NCI-H1694 (cell line): Measurements from ENCODE around the gene AURKAIP1.

Experiments
- DNase-seq: peaks from one replicate; lab custom pipeline; 2025; lab: John Stamatoyannopoulos, UW

The AURKAIP1 gene

DNA sequence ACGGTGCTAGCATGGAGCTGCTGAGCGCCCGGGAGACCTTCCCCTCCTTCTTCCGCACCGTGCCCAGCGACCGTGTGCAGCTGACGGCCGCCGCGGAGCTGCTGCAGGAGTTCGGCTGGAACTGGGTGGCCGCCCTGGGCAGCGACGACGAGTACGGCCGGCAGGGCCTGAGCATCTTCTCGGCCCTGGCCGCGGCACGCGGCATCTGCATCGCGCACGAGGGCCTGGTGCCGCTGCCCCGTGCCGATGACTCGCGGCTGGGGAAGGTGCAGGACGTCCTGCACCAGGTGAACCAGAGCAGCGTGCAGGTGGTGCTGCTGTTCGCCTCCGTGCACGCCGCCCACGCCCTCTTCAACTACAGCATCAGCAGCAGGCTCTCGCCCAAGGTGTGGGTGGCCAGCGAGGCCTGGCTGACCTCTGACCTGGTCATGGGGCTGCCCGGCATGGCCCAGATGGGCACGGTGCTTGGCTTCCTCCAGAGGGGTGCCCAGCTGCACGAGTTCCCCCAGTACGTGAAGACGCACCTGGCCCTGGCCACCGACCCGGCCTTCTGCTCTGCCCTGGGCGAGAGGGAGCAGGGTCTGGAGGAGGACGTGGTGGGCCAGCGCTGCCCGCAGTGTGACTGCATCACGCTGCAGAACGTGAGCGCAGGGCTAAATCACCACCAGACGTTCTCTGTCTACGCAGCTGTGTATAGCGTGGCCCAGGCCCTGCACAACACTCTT, 42.8 kb downstream of the AURKAIP1 start:
- no peak for DNase-seq

- DNase-seq: no peak
These were observed 43.7 kb downstream of the AURKAIP1 start, which contains the start of gene TAS1R3 for GRCh38 chr1:1331068-1331965. TAS1R3 (plus strand) TSS chr1:1331280; CDS start chr1:1331346, 66 bp downstream.

DNA sequence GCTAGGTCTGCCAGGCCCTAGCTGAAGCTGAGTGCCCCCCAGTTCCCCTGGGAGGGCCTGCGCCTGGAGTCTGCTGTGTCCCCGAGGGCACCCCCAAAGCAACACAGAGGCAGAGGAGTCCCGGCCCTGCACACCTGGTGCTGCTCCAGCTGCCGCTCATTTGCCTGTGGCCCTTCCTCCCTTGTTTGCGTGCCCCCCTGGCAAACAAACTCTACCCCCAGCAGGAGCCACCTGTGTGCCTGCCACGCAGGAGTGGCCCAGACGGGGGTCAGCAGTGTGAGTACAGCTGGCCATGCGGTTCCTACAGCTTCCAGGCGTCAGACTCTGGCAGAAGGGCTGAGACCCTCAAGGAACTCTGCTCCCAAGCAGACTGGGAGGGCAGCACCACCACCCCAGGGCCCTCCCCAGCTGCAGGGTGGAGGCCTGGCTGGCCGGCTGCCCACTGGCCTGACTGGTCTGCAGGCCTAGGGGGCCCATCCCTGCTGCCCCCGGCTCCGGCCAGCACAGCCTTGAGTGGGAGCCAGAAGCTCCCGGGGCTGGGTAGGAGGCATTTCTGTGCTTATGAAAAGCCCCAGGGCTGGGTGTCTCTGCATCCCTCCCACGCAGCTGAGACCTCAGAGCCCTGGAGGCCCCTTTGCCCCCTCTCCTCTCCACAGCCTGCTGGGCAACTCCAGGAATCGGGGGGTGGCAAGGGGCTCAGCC, 44.5 kb downstream of the AURKAIP1 start:
- DNase-seq: no peak

DNA sequence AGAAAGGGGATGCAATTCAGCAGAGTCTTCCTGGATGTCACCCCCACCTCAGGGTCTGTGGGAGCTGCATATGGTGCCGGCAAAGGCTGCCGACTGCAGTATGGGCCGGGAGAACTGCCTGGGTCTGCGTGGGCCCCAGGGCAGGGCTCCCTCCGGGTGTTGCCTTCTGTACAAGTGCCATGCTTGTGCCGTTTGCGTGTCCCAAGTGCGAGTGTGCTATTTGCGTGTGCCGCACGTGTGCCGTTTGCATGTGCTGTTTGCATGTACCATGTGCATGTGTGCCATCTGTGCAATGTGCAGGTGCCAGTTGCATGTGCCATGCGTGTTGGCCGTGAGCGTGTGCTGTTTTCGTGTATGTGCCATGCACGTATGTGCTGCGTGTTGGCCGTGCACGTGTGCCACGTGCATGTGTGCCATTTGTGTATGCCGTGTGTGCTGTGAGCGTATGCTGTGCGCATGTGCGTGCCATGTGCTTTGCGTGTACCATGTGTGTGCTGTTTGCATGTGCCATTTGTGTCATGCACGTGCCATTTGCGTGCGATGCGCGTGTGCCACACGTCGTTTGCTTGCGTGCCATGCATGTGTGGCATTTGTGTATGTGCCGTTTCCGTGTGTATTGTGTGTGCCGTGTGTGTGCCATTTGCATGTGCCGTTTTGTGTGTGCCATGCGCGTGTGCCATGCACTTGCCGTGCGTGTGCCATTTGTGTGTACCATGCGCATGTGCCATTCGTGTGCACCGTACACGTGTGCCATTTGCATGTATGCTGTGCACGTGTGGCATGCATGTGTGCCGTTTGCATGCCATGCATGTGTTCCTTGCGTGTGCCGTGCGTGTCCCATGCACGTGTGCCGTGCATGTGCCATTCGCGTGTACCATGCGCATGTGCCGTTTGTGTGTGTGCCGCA, 45.5 kb downstream of the AURKAIP1 start:
- no peak for DNase-seq

DNA sequence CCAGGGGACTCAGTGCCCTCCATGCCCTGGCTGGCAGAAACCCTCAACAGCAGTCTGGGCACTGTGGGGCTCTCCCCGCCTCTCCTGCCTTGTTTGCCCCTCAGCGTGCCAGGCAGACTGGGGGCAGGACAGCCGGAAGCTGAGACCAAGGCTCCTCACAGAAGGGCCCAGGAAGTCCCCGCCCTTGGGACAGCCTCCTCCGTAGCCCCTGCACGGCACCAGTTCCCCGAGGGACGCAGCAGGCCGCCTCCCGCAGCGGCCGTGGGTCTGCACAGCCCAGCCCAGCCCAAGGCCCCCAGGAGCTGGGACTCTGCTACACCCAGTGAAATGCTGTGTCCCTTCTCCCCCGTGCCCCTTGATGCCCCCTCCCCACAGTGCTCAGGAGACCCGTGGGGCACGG, 46.8 kb downstream of the AURKAIP1 start:
- no peak for DNase-seq

- DNase-seq: no peak
These were observed 47.7 kb downstream of the AURKAIP1 start for GRCh38 chr1:1327291-1327690.

DNA sequence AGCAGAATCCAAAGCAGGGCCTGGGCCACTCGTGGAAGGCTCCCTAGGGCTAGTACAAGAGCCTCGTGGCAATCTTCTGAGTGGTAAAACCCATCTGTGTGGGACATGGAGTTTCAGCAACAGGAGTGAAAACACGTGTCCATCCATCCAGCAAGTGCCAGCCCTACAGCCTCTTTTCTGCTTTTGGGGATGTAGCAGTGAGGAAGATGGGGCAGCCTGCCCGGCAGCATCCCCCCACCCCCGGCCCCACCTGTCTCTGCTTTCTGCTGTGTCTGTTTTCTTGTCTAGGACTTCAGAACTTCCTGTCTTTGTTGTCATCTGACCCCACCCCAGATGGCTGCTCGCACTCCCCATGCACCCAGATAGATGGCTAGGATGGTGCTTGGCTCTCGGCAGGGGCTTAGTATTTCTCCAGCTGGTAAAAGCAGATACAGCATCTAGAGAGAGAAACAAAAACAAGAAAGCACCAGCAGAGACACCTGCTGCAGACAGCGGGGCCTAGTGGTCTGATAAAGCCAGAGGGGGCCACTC, 48.9 kb downstream of the AURKAIP1 start:
- no peak for DNase-seq

DNA sequence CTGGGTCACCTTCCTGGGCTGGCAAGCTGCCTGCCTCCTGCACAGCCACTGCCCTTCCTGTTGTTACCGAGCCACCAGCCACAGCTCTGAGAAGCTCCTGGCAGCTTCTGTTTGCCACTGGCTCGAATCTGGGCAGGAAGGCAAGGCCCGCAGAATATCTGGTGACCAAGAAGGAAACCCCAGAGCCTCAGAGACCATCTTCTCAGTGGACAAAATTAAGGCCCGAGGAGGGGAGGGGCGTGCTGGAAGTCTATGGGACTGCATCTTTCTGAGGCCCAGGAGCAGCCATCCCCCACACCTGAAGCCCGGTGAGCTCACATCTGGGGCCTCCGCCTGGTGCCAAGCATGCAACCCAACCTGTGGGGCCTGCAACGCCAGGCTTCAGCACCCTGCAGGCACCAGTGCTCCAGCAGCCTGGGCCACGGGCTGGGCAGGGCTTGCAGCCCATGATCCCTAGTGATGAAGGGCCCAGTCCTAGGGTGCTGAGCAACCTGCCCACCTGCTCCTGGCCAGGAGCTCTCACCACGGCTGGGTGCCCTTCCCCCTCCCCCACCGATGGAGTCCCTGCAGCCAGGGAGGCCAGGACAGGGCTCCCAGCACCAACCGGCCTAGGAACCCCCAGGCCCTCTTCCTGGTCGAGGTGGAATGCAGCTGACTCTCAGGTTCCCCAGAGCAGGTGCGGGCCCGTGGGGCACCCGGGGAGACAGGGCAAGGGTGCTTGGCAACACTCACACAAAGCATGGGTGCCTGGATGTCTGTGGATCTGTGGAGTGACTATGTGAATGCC, 49.5 kb downstream of the AURKAIP1 start:
- no peak for DNase-seq

GRCh38 chr1:1324524-1325287, 50.3 kb downstream of the AURKAIP1 start, which contains the start of the genes CPTP and INTS11:
CPTP (plus strand) TSS chr1:1324802; CDS start chr1:1326911, 2,109 bp downstream.
INTS11 (minus strand) TSS chr1:1324660; CDS start chr1:1324608, 52 bp downstream.
- no peak for DNase-seq

DNA sequence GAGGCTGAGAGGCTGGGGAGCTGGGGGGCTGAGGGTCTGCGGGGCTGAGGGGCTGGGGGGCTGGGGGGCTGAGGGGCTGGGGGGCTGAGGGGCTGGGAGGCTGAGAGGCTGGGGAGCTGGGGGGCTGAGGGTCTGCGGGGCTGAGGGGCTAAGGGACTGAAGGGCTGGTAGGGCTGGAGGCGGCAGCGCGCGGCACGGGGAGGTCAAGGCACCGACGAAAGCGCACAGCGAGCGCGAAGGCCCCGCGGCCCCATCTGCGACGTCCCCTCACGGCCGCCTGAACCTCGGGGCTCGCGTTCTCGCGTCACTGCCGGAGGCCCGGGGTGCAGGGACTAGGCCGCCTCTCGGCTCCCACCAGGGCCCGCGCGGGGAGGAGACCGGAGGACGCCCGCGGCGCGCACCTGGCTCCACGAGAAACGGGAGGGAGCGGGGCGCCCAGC, 50.9 kb downstream of the AURKAIP1 start:
- no peak for DNase-seq
